Measurements from ENCODE around the gene RAP1GAP2. TPM values are rescaled to one million over a fixed set of nuclear protein-coding genes. Genes with fewer than 3 reads are reported as not detected.

Gene RAP1GAP2
- total RNA-seq, 1 donor from 2014 or later, result 10.4 TPM

GRCh38 chr17:2909175-2909845, 113.1 kb downstream of the RAP1GAP2 start:
- no peak for DNase-seq (ENCODE audit: low spot score)

- DNase-seq (ENCODE audit: low spot score), result no peak
Measured at GRCh38 chr17:2909846-2910234, 113.6 kb downstream of the RAP1GAP2 start.

GRCh38 chr17:2911035-2911754, 115.0 kb downstream of the RAP1GAP2 start:
- DNase-seq (ENCODE audit: low spot score), result no peak

- DNase-seq (ENCODE audit: low spot score), result no peak
Measured at GRCh38 chr17:2911755-2912111, 115.5 kb downstream of the RAP1GAP2 start.

GRCh38 chr17:2912754-2913153, 116.5 kb downstream of the RAP1GAP2 start:
- no peak for DNase-seq (ENCODE audit: low spot score)

- DNase-seq (ENCODE audit: low spot score), result no peak
Measured at GRCh38 chr17:2916461-2916860, 120.2 kb downstream of the RAP1GAP2 start.

GRCh38 chr17:2921443-2921842, 125.2 kb downstream of the RAP1GAP2 start:
- DNase-seq (ENCODE audit: low spot score), result no peak

GRCh38 chr17:2924211-2924610, 128.0 kb downstream of the RAP1GAP2 start:
- no peak for DNase-seq (ENCODE audit: low spot score)

- no peak for DNase-seq (ENCODE audit: low spot score)
Measured at GRCh38 chr17:2925011-2925410, 128.8 kb downstream of the RAP1GAP2 start.

- no peak for DNase-seq (ENCODE audit: low spot score)
Measured at GRCh38 chr17:2926019-2926650, 129.9 kb downstream of the RAP1GAP2 start.

GRCh38 chr17:2928294-2928890, 132.2 kb downstream of the RAP1GAP2 start:
- no peak for DNase-seq (ENCODE audit: low spot score)

- no peak for DNase-seq (ENCODE audit: low spot score)
Measured at GRCh38 chr17:2929881-2930533, 133.8 kb downstream of the RAP1GAP2 start.

GRCh38 chr17:2931876-2932275, 135.6 kb downstream of the RAP1GAP2 start:
- no peak for DNase-seq (ENCODE audit: low spot score)

GRCh38 chr17:2932946-2933345, 136.7 kb downstream of the RAP1GAP2 start:
- no peak for DNase-seq (ENCODE audit: low spot score)

- DNase-seq (ENCODE audit: low spot score), result no peak
Measured at GRCh38 chr17:2933606-2934005, 137.4 kb downstream of the RAP1GAP2 start.

- no peak for DNase-seq (ENCODE audit: low spot score)
Measured at GRCh38 chr17:2935632-2936031, 139.4 kb downstream of the RAP1GAP2 start.

- no peak for DNase-seq (ENCODE audit: low spot score)
Measured at GRCh38 chr17:2936351-2936750, 140.1 kb downstream of the RAP1GAP2 start.

GRCh38 chr17:2936771-2937321, 140.6 kb downstream of the RAP1GAP2 start:
- DNase-seq (ENCODE audit: low spot score), result no peak

- no peak for DNase-seq (ENCODE audit: low spot score)
Measured at GRCh38 chr17:2937331-2938003, 141.2 kb downstream of the RAP1GAP2 start.

- no peak for DNase-seq (ENCODE audit: low spot score)
Measured at GRCh38 chr17:2939714-2940351, 143.6 kb downstream of the RAP1GAP2 start.

All from mesenteric fat pad (tissue), 1 donor.